CD4-positive, alpha-beta T cell treated with Interferon alpha-2 for 1 hour (primary cell): ENCODE data around the gene ILK.

Experiments
- DNase-seq, 2 donors: peaks; one replicate each; pipeline ENCODE4 v3.0.0-alpha.2; 2020 to 2022

Gene ILK

GRCh38 chr11:6607190-6607795 is 3.7 kb downstream of the ILK start:
- DNase-seq: no peak

DNA sequence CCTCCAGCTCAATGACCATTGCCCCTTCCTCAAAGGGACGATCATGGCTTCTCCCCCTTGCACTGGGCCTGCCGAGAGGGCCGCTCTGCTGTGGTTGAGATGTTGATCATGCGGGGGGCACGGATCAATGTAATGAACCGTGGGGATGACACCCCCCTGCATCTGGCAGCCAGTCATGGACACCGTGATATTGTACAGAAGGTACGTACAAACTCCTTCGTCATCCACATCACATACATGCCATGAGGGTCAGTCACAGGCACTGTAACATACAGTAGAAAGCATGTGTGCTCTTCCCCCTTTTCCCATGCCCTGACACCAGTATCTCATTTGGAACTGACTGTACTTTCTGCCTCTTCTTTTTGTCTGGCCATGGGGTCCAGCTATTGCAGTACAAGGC is 4.4 kb downstream of the ILK start:
- DNase-seq: no peak

GRCh38 chr11:6608726-6609501 is 5.3 kb downstream of the ILK start:
- no peak for DNase-seq

DNA sequence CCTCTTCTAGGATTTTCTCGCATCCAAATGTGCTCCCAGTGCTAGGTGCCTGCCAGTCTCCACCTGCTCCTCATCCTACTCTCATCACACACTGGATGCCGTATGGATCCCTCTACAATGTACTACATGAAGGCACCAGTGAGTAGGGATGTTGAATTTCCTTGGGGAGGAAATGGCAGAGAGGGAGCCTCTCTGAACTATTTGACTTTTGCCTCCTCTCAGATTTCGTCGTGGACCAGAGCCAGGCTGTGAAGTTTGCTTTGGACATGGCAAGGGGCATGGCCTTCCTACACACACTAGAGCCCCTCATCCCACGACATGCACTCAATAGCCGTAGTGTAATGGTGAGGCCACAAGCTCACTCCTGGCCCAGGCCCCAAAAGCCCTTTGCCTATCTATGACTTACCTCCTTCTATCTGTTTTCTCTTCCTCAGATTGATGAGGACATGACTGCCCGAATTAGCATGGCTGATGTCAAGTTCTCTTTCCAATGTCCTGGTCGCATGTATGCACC is 6.0 kb downstream of the ILK start:
- DNase-seq: no peak

- no peak for DNase-seq
Observed at GRCh38 chr11:6610591-6610990, 7.0 kb downstream of the ILK start.

- DNase-seq: peak in 1 of 2 donors; percentile 40
Observed at GRCh38 chr11:6611092-6611962, 7.8 kb downstream of the ILK start.

DNA sequence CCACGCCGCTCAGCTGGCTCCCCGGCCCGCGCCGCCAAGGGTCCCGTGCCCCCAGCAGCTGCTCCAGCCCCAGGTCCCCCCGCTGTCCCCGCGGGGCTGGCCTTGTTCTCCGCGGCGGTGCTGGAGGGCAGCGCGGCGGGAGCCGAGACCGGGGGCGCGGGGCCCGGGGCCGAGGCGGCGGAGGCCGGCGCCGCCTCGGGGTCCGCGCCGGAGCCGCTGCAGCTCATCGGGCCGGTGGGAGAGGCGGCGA is 8.3 kb downstream of the ILK start:
- DNase-seq: no peak

GRCh38 chr11:6612213-6613041 is 8.9 kb downstream of the ILK start, which contains the start of gene TAF10:
Gene TAF10, minus strand, starts transcription at chr11:6612216. Its CDS starts 27 bp downstream, at chr11:6612189.
- DNase-seq: peak; percentile 96

DNA sequence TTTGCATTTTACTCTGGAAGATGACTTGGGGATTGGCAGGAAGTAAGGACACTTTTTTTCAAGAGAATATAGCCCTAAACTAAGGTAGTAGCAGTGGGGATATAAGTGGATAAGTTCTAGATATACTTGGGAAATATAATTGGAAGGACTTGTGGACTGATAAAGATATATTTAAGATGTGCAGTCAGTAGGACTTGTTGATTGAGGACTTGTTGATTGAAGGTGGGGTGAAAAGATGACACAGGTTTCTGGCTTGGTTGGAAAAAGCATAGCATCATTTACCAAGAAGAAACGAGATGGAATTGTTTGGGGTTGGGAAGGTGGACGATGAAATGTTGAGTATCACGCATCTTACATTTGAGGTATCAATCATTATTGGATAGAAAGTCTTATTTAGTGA is 9.9 kb downstream of the ILK start:
- no peak for DNase-seq

- no peak for DNase-seq
Observed at GRCh38 chr11:6614446-6614845, 10.9 kb downstream of the ILK start.

GRCh38 chr11:6615046-6615445 is 11.5 kb downstream of the ILK start:
- no peak for DNase-seq

- DNase-seq: no peak
Observed at GRCh38 chr11:6615882-6616585, 12.5 kb downstream of the ILK start.

- no peak for DNase-seq
Observed at GRCh38 chr11:6616596-6617250, 13.1 kb downstream of the ILK start.

- DNase-seq: peak in 1 of 2 donors; percentile 20
Observed at GRCh38 chr11:6617315-6617781, 13.8 kb downstream of the ILK start.

- peak; percentile 73 to 79 for DNase-seq
Observed at GRCh38 chr11:6618117-6619003, 14.8 kb downstream of the ILK start.

GRCh38 chr11:6619004-6619745 is 15.6 kb downstream of the ILK start, which contains the start of gene TPP1:
Gene TPP1, minus strand, starts transcription at chr11:6619422. Its CDS starts 22 bp downstream, at chr11:6619400.
- peak; percentile 91 to 94 for DNase-seq

GRCh38 chr11:6620636-6621035 is 17.1 kb downstream of the ILK start:
- no peak for DNase-seq

GRCh38 chr11:6621711-6622211 is 18.2 kb downstream of the ILK start:
- DNase-seq: no peak
